Amniotic epithelial cell (primary cell): ENCODE measurements around the gene PPP1R15A.
"Not testable (repeated sequence)": the region's sequence is repeated elsewhere in the genome, so short reads cannot be mapped to it uniquely, and the experiment has no call there.

ENCODE experiments used
- DNase-seq: peaks from one replicate; pipeline ENCODE4 v3.0.0-alpha.2; 2010; ENCODE audit warnings: low read depth

PPP1R15A gene

DNA sequence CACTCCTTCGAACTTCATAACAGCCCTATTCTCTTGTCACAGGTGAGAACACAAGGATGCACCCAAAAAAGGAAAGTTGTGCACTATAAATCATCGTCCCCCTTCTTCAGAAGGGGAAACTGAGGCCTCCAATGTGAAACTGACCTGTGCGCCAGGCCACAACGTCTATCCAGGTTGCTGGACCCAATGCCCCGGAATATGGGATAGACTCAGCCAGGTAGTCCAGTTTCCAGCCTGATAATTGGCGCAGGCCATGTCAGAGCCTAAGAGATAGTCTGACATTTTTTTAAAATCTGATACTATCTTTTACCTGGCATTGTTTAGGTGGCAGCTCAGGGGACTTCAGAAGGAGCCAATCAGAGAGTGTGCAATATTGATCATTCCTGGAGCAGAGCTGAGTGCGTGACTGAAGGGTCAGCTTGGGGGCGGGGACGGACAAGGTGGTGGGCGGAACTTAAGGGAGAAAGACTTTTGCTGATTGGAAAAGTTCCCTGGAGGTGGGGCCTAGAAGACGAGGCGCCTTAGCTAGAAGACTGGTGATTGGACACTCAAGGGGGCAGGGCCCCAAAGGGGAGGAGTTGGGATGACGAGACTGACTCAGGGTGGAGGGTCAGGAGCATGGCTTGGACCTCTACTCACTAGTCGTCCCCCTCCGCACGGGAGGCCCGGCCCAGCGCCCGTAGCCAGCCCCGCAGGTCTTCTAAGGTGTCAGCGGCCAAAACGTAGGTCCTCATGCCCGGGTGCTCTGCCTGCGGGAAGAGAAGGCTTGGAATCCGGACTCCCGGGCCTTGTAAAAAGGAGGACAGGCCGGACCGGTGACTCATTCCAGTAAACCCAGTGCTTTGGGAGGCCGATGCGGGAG is 12.3 kb upstream of the PPP1R15A start:
- no peak for DNase-seq

DNA sequence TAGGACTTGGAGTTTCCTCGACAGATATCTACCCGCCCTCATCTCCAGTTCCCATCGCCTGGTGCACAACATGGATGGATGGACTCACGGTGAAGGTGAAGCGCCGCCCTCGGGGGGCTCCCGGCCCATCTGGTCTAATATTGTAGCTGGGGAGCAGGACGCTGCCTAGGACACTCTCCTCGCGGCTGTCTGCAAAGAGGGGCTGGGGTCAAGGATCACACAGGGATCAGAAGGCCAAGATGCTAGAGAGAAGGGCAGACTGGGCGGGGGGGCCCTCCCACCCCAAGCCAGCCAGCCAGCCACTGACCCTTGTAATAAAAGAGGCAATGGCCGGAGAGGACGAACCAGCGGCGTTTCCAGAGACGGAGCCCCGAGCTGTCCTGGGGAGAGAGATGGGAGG is 10.9 kb upstream of the PPP1R15A start:
- no peak for DNase-seq

DNA sequence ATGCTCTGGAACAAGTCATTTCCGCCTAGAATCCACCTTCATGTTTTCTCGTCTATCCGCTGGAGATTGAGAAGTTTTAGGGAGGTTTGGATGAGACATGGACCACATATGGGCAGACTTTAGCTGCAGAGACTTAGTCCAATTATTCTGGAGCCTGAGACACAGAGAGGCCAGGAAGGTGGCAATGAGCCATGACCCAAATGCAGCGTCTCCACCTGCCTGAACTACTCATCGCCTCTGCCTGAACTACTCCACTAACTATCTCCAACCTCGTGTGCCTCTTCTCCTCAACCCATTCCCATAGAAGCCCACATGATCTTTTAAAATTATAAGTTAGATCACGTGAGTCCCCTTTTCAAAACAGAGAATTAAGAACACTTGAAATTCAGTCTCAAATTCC is 9.4 kb upstream of the PPP1R15A start:
- no peak for DNase-seq

DNA sequence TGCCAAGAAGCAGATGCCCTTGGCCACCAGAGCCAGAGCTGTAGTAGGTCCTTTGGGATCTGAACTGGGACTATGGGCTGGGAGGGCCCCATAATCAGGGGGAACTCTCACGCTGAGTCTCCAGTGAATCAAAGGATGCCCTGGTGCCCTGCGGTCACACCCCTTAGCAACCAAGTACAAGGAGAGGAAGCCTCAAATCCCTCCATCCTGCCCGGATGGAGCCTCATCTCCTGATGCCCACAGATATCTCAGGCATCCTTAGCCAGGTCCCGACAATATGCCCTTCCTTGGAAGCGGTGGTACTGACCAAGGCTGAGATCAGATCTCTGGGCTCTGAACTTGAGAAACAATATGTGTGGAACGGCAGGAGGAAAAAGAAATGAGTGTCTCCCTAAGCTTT is 5.5 kb upstream of the PPP1R15A start:
- DNase-seq, result no peak

DNA sequence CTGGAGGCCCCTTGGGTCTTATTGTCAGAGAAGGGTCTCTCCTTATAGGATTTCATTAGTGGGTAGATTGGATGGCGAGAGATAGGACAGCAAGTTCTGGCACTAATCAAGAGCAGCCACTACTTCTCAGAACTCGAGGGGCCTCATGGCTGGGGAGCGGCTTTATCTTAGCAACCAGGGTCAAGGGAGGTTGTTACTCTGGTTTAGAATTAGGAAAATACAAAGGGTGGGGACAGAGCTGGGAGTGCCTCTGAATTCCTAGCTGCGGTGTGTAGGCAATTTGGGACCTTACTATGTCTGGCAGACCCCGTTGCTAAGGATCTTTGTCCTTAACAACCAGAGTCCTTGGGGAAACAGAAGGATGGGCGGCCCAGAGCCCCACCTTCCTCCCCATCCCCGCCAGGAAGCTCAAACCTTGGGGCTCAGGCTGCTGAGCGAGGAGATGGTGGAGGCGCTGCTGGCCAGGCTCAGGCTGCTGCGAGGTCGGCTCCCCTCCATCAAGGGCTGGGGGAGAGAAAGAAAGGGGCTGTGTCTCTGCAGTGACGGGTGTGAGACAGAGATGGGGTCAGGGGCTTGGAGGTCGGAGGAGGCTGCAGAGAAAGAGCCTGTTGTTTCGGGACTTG is 5.0 kb upstream of the PPP1R15A start:
- DNase-seq, result no peak

DNA sequence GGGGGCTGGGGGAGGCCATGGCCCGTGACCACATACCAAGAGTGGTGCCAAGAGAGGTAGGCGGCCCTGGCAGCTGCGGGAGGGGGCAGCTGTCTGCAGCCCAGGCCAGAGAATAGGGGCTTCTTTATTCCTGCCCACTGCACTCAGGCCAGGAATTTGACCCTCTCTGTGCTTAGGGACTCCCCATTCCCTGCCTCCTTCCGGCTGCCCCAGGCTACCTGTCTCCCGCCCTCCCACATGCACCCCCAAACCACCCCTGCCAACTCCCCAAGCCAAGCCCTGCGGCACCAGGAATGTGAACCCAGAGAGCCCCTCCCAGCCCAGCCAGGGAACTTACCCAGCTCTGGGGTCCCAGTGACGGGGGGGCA is 4.5 kb upstream of the PPP1R15A start:
- DNase-seq, result no peak

DNA sequence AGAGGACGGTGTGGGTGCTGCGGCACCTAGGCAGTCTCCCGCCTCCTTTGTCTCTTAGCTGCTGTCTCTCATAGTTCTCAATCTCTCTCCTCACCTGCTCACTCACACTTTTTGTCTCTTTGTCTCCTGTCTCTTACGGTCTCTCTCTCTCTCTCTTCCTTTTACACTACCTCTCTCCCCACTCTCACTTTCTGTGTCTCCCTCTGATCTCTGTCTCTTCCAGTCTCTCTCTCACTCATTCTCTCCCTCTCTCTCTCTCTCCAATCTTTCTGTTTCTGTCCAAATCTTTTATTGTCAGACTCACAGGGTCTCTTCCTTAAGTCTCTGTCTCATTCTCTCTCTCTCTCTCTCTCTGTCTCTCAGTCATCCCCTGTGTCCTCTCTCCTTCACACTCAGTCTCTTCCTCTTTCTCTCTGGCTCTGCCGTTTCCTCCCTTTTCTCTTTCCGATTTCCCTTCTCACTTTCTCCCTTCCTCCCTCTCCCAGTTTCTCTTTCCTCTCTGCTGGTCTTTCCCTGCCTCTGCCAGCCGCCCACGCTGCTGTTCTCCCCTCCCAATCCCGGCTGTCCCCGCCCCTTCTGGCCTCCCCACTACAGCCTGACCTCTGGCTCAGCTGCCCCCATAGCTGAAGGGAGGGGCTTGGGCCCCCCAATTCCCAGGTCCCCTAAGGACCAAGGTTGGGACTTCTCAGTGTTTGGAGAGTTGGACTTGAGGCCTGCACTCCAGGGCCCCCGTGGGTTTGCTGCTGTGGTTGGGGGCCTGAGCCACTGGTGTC is 3.9 kb upstream of the PPP1R15A start, which contains the start of gene PLEKHA4:
Gene PLEKHA4, minus strand, starts transcription at position 504 of the 773 bp plus-strand sequence. CDS start 997 bp downstream, outside the sequence.
- DNase-seq, result peak; percentile 37

DNA sequence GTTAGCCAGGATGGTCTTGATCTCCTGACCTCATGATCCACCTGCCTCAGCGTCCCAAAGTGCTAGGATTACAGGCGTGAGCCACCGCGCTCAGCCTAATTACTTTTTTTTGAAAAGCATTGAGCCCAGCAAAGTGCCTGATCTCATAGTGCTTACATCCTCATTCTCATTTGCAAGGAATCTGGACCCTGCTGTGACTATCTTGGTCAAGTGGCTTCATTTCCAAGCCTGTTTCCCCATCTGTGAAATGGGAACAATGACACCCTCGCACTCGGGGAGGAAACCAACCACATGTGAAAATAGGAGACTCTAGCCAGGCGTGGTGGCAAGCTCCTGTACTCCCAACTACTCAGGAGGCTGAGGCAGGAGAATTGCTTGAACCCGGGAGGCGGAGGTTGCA is 2.2 kb upstream of the PPP1R15A start:
- DNase-seq, result no peak

DNA sequence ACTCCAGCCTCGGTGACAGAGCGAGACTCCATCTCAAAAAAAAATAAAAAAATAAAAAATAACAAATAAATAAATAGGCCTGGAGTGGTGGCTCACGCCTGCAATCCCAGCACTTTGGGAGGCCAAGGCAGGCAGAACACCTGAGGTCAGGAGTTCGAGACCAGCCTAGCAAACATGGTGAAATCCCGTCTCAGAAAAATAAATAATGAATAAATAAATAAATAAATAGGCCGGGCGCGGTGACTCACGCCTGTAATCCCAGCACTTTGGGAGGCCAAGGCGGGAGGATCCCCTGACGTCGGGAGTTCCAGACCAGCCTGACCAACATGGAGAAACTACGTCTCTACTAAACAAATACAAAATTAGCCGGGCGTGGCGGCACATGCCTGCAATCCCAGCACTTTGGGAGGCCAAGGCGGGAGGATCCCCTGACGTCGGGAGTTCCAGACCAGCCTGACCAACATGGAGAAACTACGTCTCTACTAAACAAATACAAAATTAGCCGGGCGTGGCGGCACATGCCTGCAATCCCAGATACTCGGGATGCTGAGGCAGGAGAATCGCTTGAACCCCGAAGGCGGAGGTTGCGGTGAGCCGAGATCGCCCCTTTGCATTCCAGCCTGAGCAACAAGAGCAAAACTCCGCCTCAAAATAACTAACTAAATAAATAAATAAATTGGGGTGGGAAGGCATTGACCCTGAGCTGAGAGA is 595 bp upstream of the PPP1R15A start:
- DNase-seq, result not testable (repeated sequence)

DNA sequence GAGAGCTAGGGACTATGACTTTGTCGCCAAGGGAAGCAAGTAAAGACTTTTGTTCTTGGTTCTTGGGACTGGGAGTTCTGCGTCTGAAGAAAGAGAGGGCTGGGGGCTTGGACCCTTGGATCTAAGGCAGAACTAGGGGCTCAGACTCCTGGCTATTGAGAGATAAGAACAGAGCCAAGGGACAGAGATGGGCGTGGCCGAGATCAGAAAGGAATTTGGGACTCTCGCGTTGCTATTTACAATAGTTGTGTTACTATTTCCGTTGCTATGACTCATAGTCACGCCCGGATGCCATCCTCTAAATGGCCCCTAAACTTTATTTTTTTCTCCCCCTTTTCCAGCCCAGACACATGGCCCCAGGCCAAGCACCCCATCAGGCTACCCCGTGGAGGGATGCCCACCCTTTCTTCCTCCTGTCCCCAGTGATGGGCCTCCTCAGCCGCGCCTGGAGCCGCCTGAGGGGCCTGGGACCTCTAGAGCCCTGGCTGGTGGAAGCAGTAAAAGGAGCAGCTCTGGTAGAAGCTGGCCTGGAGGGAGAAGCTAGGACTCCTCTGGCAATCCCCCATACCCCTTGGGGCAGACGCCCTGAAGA is 759 bp downstream of the PPP1R15A start:
- DNase-seq, result peak; percentile 93

DNA sequence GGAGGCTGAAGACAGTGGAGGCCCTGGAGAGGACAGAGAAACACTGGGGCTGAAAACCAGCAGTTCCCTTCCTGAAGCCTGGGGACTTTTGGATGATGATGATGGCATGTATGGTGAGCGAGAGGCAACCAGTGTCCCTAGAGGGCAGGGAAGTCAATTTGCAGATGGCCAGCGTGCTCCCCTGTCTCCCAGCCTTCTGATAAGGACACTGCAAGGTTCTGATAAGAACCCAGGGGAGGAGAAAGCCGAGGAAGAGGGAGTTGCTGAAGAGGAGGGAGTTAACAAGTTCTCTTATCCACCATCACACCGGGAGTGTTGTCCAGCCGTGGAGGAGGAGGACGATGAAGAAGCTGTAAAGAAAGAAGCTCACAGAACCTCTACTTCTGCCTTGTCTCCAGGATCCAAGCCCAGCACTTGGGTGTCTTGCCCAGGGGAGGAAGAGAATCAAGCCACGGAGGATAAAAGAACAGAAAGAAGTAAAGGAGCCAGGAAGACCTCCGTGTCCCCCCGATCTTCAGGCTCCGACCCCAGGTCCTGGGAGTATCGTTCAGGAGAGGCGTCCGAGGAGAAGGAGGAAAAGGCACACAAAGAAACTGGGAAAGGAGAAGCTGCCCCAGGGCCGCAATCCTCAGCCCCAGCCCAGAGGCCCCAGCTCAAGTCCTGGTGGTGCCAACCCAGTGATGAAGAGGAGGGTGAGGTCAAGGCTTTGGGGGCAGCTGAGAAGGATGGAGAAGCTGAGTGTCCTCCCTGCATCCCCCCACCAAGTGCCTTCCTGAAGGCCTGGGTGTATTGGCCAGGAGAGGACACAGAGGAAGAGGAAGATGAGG is 1.5 kb downstream of the PPP1R15A start:
- DNase-seq, result peak; percentile 68

DNA sequence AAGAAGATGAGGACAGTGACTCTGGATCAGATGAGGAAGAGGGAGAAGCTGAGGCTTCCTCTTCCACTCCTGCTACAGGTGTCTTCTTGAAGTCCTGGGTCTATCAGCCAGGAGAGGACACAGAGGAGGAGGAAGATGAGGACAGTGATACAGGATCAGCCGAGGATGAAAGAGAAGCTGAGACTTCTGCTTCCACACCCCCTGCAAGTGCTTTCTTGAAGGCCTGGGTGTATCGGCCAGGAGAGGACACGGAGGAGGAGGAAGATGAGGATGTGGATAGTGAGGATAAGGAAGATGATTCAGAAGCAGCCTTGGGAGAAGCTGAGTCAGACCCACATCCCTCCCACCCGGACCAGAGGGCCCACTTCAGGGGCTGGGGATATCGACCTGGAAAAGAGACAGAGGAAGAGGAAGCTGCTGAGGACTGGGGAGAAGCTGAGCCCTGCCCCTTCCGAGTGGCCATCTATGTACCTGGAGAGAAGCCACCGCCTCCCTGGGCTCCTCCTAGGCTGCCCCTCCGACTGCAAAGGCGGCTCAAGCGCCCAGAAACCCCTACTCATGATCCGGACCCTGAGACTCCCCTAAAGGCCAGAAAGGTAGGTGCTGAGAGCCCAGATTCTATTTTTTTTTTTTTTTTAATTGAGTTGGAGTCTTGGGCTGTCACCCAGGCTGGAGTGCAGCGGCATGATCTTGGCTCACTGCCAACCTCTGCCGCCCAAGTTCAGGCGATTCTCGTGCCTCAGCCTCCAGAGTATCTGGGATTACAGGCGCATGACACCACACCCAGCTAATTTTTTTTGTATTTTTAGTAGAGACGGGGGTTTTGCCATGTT is 2.3 kb downstream of the PPP1R15A start:
- DNase-seq, result peak; percentile 91

DNA sequence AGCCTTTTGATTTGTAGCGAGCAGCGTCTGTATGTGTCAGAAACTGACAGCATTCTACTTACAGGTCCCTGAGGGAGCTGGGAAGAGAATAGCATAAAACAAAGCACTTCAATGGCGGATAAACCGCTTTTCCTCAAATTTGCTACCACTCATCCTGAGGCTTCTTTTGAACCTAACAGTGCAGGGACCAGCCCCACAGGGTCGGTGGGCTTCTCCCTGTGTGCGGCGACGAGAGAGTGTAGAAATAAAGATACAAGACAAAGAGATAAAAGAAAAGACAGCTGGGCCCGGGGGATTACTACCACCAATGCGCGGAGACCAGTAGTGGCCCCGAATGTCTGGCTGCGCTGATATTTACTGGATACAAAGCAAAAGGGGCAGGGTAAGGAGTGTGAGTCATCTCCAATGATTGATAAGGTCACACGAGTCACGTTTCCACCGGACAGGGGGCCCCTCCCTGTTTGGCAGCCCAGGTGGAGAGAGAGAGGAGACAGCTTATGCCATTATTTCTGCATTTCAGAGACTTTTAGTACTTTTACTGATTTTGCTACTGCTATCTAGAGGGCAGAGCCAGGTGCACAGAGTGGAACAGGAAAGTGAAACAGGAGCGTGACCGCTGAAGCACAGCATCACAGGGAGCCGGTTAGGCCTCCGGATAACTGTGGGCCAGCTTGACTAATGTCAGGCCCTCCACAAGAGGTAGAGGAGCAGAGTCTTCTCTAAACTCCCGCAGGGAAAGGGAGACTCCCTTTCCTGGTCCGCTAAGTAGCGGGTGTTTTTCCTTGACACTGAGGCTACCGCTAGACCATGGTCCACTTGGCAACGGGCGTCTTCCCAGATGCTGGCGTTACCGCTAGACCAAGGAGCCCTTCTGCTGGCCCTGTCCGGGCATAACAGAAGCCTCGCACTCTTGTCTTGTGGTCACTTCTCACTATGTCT is 4.1 kb downstream of the PPP1R15A start:
- not testable (repeated sequence) for DNase-seq

DNA sequence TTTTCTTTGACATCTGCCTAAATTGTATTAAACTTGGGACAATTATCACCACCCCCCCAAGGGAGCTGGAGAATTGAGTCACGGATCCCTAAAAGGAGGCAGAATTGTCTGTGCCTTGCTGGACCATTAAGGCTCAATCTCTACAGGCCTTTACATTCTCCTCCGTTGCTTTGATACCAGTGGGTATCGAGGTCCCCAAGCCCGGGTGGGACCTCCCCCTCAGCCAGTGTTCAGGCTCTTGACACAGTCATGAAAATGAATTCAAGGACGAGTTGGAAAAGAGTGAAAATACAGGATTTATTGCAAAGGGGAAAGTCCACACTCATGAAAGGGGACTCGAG is 5.6 kb downstream of the PPP1R15A start:
- DNase-seq, result no peak

DNA sequence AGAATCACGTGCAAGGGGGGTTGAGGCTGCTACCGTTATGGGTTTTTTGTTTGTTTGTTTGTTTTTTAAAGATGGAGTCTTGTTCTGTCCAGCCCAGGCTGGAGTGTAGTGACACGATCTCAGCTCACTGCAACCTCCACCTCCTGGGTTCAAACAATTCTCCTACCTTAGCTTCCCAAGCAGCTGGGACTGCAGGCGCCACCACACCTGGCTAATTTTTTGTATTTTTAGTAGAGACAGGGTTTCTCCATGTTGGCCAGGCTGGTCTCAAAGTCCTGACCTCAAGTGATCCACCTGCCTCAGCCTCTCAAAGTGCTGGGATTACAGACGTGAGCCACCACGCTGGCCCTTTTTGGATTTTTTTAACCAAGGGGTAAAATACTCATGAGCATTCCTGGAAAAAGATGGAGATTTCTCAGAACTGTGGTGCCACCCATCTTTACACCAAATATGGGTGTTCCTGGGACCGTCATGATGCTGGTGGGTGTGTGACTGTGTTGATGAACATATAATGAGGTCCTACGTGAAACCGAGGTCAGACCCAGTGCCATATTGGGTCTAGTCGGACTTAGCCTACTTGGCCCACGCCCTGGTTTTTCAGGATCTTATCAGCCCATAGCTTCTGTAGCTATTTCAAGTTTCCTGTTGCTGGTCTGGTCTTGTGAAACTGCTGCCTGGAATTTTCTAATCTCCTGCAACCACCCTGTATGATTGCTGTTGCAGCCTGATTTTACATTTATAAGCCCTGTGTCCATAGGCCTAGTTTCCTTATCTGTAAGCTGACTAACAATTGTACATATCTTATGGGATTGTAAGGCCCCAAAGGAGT is 6.2 kb downstream of the PPP1R15A start:
- DNase-seq, result peak; percentile 97

DNA sequence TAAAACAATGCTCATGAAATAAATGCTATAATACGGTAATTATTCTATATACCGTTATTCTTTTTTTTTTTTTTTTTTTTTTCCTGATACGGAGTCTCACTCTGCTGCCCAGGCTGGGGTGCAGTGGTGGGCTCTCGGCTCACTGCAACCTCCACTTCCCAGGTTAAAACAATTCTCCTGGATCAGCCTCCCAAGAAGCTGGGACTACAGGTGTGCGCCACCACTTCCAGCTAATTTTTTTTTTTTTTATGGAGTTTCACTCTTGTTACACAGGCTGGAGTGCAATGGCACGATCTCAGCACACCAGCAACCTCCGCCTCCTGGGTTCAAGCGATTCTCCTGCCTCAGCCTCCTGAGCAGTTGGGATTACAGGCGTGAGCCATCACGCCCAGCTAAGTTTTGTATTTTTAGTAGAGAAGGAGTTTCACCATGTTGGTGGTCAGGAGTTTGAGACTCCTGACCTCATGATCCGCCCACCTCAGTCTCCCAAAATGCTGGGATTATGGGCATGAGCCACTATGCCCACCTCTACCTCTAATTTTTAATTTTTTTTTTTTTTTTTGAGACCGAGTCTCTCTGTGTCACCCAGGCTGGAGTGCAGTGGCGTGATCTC is 6.9 kb downstream of the PPP1R15A start:
- no peak for DNase-seq

DNA sequence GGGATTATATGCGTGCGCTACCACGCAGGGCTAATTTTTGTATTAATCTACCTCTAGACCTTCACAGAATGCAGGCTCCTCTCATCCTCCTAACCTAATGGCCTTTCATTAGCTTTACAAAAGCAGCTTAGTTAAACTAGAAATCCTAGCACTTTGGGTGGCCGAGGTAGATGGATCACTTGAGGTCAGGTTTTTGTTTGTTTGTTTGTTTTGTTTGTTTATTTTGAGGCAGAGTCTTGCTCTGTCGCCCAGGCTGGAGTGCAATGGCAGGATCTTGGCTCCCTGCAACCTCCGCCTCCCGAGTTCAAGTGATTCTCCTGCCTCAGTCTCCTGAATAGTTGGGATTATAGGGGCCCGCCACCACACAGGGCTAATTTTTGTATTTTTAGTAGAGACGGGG is 7.5 kb downstream of the PPP1R15A start:
- not testable (repeated sequence) for DNase-seq
